DMS53 (cell line): ENCODE data around the gene PRKAG1.

ENCODE experiments used
- DNase-seq: peaks from one replicate; lab custom pipeline; 2025; lab: John Stamatoyannopoulos, UW

Gene PRKAG1

GRCh38 chr12:48966177-48966895 lies 52.2 kb downstream of the PRKAG1 start:
- DNase-seq = no peak

- DNase-seq = peak; percentile 42
These were observed 53.2 kb downstream of the PRKAG1 start for GRCh38 chr12:48965298-48965838.

GRCh38 chr12:48961801-48962200 lies 56.8 kb downstream of the PRKAG1 start:
- no peak for DNase-seq

GRCh38 chr12:48961331-48961730 lies 57.2 kb downstream of the PRKAG1 start:
- DNase-seq = no peak

GRCh38 chr12:48960834-48961233 lies 57.7 kb downstream of the PRKAG1 start:
- no peak for DNase-seq

- DNase-seq = no peak
These were observed 60.6 kb downstream of the PRKAG1 start for GRCh38 chr12:48958049-48958388.

- DNase-seq = peak; percentile 98
These were observed 61.2 kb downstream of the PRKAG1 start, which contains the start of gene ARF3 for GRCh38 chr12:48957141-48958048. ARF3 (minus strand) TSS chr12:48957487; CDS start chr12:48941095, 16,392 bp downstream.

- peak; percentile 84 for DNase-seq
These were observed 62.1 kb downstream of the PRKAG1 start for GRCh38 chr12:48956279-48957140.

GRCh38 chr12:48954841-48955501 lies 63.6 kb downstream of the PRKAG1 start:
- no peak for DNase-seq

GRCh38 chr12:48954061-48954460 lies 64.5 kb downstream of the PRKAG1 start:
- DNase-seq = no peak

- DNase-seq = no peak
These were observed 65.9 kb downstream of the PRKAG1 start for GRCh38 chr12:48952691-48953090.
